Activated CD4-positive, alpha-beta T cell treated with anti-CD3 and anti-CD28 coated beads for 36 hours (primary cell): ENCODE measurements around the gene CRMP1. TPM values are rescaled to one million over a fixed set of nuclear protein-coding genes. Genes with fewer than 3 reads are reported as not detected.

Experiments
- microRNA-seq: library from miRNA; unstranded; fragments of <30 nt; microRNA quantifications from one replicate; pipeline ENCODE4 v1.2.0, GENCODE V29; 2021; ENCODE audit warnings: borderline replicate concordance
- total RNA-seq, 2 experiments: library from RNA; stranded (reverse); gene quantifications; one replicate each; pipeline ENCODE4 v1.2.3, GENCODE V29; 2021

CRMP1 gene
- total RNA-seq, 2 experiments from 2014 or later: not detected

Small RNAs within 50 kb of the gene (microRNA-seq; reads per million reads assigned to microRNA genes)
- not detected for gene MIR378D1

Other genes starting within 250 kb of the CRMP1 start
- under 1 TPM; 0.48 to 0.65 TPM for gene EVC2, start 184.5 kb downstream of the CRMP1 start, total RNA-seq
- 1 to 10 TPM in 1 of 2 experiments, under 1 TPM in 1; 0.71 to 1.5 TPM for gene EVC, start 181.9 kb downstream of the CRMP1 start, total RNA-seq
- gene C4orf50, start 125.3 kb upstream of the CRMP1 start, total RNA-seq: under 1 TPM; 0.05 TPM